K562 (cell line): ENCODE results near the gene CLCN6. TPM values are rescaled to one million over a fixed set of nuclear protein-coding genes. Genes with fewer than 3 reads are reported as not detected.

Experiments used
- CEBPB ChIP-seq: fragments of 450-650 bp; IDR thresholded peaks from 2 replicates; pipeline ENCODE4 v1.6.1; 2016; ENCODE audit warnings: missing genetic modification characterization, missing compliant biosample characterization
- CXXC5 ChIP-seq: fragments of 250-450 bp; sonication (Bioruptor Pico); IDR thresholded peaks from 2 replicates; pipeline ENCODE4 v1.8.0; 2022; ENCODE audit warnings: inconsistent platforms, mild to moderate bottlenecking, moderate library complexity
- E2F6 ChIP-seq, 2 experiments: IDR thresholded peaks; 2 replicates each; pipeline ENCODE4 v1.6.1; 2011; ENCODE audit warnings: borderline replicate concordance in 1 of 2, control low read depth in 1 of 2, low read depth in 1 of 2, low read length in 1 of 2, mild to moderate bottlenecking in 1 of 2, mixed read lengths in 1 of 2, moderate library complexity in 1 of 2; ENCODE audit not compliant: insufficient read depth in 1 of 2, insufficient read length in 1 of 2, poor library complexity in 1 of 2, severe bottlenecking in 1 of 2; ENCODE audit errors: extremely low read depth in 1 of 2
- GABPB1 ChIP-seq: sonication (generic); formaldehyde crosslinking; IDR thresholded peaks from 2 replicates; pipeline ENCODE4 v1.8.0; 2022; ENCODE audit warnings: mild to moderate bottlenecking, missing genetic modification reagents
- HES1 ChIP-seq: fragments of 450-650 bp; IDR thresholded peaks from 2 replicates; pipeline ENCODE4 v1.6.1; 2016; ENCODE audit warnings: low read depth, mild to moderate bottlenecking, moderate library complexity
- ID3 ChIP-seq, 2 experiments: fragments of 250-450 bp in 1 of 2; fragments of 450-650 bp in 1 of 2; sonication (Bioruptor Pico) in 1 of 2; IDR thresholded peaks; 2 replicates each; pipeline versions ENCODE4 v1.6.1 to v1.8.0; 2016 to 2021; ENCODE audit warnings: mild to moderate bottlenecking in 2 of 2, moderate library complexity in 2 of 2, missing compliant biosample characterization in 1 of 2, missing genetic modification characterization in 1 of 2
- MGA ChIP-seq: fragments of 450-650 bp; IDR thresholded peaks from 2 replicates; pipeline ENCODE4 v1.6.1; 2016; ENCODE audit warnings: mild to moderate bottlenecking, moderate library complexity
- TBP ChIP-seq: optimal IDR thresholded peaks from 2 replicates; pipeline ENCODE3; 2011; ENCODE audit warnings: low read depth, low read length, improper control_type of control experiment
- XRCC3 ChIP-seq: fragments of 450-650 bp; IDR thresholded peaks from 2 replicates; pipeline ENCODE4 v1.6.1; 2017; ENCODE audit warnings: mild to moderate bottlenecking, moderate library complexity
- ZNF3 ChIP-seq: fragments of 250-450 bp; sonication (Bioruptor Pico); IDR thresholded peaks from 2 replicates; pipeline ENCODE4 v1.5.0; 2021; ENCODE audit warnings: mild to moderate bottlenecking, moderate library complexity
- ZNF766 ChIP-seq: fragments of 200-800 bp; sonication (Bioruptor generic); conservative IDR thresholded peaks from 2 replicates; pipeline ENCODE4 v1.6.1; 2016; ENCODE audit warnings: missing genetic modification characterization, missing compliant biosample characterization
- polyA plus RNA-seq, 8 experiments: library from polyadenylated mRNA; depleted of rRNA in 4 of 8; stranded (reverse) in 5 of 8; unstranded in 3 of 8; fragments of >200 nt; fragmentation: Nextera tagmentation in 2 of 8; fragmentation: Illumina TruSeq in 1 of 8; extraction: Ambion mirVana in 2 of 8; extraction: Trizol in 1 of 8; gene quantifications; 2 replicates each; pipeline versions ENCODE4 v1.2.1 to v1.2.3, GENCODE V29; 2011 to 2014; ENCODE audit warnings: inconsistent platforms in 1 of 8, missing spikeins in 1 of 8
- total RNA-seq, 7 experiments: library from RNA; depleted of rRNA in 6 of 7; stranded (reverse); fragments of >200 nt in 6 of 7; fragmentation: Illumina TruSeq in 2 of 7; extraction: Trizol in 2 of 7; gene quantifications; 2 replicates each; pipeline versions ENCODE4 v1.2.1 to v1.2.3, GENCODE V29; 2011 to 2021; ENCODE audit warnings: low replicate concordance in 1 of 7

The CLCN6 gene
- total and polyA plus RNA-seq, 9 of the 15 experiments (the other 6 are each of a cell fraction or from before 2014, with no cell fraction given): 2.0 to 21.8 (median 13.6) TPM

GRCh38 chr1:11879311-11880180, 73.6 kb downstream of the CLCN6 start (continued):
- TF ChIP-seq XRCC3 (no peak), ZNF766 (CRISPR knock-in tag) (0 out of 2 replicates have a peak, but pooled peaks have one; percentile 45), CEBPB (tag) (no peak), ZNF3 (CRISPR knock-in tag) (no peak), CXXC5 (peak; percentile 59; the same call in 1 of the 2 replicates), TBP (no peak), MGA (peak; percentile 72), HES1 (no peak), ID3 (CRISPR knock-in tag; IDR thresholded peaks at IDR 0.05) (no peak), ID3 (tag; IDR thresholded peaks at IDR 0.05) (0 out of 2 replicates have a peak, but pooled peaks have one; percentile 58), GABPB1 (CRISPR knock-in tag) (no peak), E2F6 (IDR thresholded peaks at IDR 0.05; ENCODE audit: borderline replicate concordance in 1 of 2, extremely low read depth in 1 of 2, insufficient read depth in 1 of 2, insufficient read length in 1 of 2, low read depth in 1 of 2, low read length in 1 of 2, poor library complexity in 1 of 2, severe bottlenecking in 1 of 2) (peak; percentile 15 to 44)
